GM19372 (cell line): ENCODE results near the gene SLCO4A1.

ENCODE experiments used
- ATAC-seq: cut with Tn5 transposase; IDR thresholded peaks from one replicate; pipeline ENCODE4 v1.9.1; 2021; ENCODE audit warnings: mild to moderate bottlenecking, low read depth, moderate library complexity; ENCODE audit not compliant: unreplicated experiment

Gene SLCO4A1

DNA sequence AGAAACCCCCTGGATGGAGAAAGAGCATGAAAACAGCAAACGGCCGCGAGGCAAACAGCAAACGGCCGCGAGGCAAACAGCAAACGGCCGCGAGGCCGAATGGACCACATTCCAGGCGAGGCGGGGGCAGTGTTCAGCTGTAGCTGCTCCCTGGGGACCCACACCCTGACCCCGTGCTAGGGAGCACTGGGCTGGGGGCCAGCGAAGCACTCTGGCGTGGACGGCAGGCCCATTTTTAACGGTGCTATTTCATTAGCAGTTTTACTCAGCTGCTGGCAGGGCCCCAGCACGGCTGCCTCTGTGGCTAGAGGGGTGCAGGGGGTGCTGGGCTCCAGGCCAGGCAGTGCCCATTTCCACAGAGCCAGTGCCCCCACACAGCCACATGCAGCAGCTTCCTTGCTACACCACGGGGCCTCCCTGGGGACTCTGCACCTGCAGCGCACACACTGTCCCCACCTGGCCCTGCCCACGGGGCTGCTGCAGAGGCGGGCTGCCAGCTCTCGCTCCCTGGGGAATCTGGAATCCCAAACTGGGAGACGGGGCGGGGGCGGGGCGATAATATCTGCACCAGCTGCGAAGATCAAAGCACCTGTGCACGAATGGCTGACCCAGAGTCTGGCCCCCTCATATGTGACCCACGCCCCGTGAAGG, 35.6 kb upstream of the SLCO4A1 start:
- no peak for ATAC-seq

- no peak for ATAC-seq
Measured at GRCh38 chr20:62607366-62608217, 34.7 kb upstream of the SLCO4A1 start.

DNA sequence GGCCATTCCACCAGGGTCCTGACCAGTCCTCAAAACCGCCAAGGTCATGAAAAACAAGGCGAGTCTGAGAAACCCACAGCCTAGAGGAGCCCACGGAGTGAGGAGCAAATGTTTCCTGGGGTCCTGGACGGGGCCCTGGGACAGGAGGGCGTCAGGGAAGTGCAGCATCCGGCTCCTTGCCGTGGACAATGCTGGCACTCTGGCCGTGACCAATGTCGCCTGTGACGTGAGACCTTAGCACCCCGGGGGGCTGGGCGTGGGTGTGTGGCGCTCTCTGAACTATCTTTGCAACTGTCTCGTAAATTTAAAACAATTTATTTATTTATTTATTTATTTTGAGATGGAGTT, 34.1 kb upstream of the SLCO4A1 start:
- no peak for ATAC-seq

- ATAC-seq: no peak
Measured at GRCh38 chr20:62609279-62609720, 33.0 kb upstream of the SLCO4A1 start.

- ATAC-seq: no peak
Measured at GRCh38 chr20:62609811-62610757, 32.2 kb upstream of the SLCO4A1 start.

DNA sequence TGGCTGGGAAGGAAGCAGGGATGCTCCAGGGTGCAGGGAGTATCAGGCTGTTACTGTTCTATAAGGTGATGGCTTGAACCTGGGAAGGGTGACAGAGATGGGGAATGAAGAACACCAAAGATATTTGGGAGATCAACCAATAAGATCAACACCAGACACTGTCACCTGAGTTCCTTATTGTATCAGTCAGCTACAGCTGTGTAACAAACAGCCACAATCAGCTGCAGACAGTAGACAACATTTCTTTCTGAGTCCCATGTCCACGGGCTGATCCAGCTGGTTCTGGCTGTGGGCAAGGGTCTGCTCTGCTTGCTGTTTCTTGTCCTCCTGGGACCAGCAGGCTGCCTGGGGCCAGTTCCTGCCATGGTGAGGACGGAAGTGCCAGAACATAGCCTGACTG, 31.3 kb upstream of the SLCO4A1 start:
- ATAC-seq: no peak

DNA sequence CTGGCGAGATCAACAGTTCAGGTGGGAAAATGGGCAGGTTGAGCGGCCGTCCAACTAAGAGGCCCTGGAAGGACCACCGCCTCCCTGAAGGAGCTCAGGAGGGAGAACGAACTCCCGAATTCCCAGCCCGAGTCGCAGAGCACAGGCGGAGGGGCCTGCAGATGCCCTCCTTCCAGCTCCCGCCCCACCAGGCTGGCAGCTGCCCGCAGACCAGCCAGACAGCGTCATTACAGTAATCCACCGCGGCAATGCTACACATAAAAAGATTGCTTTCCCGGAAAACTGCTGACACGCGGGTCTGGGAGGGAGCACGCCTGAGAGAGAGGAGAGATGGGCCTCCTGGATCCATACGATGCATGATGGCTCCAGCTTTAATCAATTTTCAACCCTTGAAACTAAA, 30.5 kb upstream of the SLCO4A1 start:
- no peak for ATAC-seq

GRCh38 chr20:62614085-62614960, 28.0 kb upstream of the SLCO4A1 start:
- ATAC-seq: no peak

GRCh38 chr20:62614961-62615680, 27.2 kb upstream of the SLCO4A1 start:
- no peak for ATAC-seq

GRCh38 chr20:62615750-62616251, 26.5 kb upstream of the SLCO4A1 start:
- ATAC-seq: no peak

DNA sequence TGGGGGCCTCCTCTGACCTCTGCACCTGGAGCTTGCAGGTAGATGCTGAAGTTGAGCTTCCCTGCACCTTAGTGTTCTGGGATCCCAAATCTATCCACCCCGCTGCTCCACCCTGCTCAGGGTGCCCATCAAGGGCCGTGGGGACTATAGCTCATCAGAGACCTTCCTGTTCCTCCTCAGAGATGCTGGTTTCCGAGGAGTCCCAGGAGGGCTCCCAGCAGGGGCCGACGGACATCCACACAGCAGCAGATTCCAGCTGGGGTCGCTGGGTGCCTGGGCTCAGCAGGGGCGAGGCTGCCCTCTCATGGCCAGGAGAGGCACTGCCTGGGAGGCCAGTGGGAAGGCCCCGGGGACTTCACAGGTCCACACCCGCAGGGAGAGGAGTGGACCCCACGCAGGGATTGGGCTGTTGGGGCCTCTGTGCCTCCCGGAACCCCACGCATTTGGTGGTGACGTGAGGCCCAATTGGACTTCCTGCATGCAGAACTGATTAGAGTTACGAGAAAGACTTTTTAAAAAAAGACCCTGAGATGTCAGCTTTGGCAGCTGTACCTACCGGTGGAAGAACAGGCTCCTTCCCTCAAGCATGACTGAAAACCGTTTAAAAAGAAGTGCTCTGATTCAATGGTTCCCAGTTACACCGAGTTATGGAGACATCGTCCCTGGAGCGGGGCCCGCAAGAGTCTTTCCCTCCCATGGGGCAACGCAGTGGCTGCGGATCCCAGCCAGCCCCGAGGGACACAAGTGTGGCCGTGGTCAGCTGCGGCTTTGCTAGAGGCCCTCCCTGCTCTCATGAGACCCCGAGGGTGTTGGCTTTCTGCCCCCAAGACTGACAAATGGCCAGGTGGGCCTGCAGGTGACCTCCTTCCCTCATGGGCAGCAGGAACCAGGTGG, 25.3 kb upstream of the SLCO4A1 start:
- no peak for ATAC-seq

GRCh38 chr20:62617711-62618483, 24.4 kb upstream of the SLCO4A1 start:
- no peak for ATAC-seq

DNA sequence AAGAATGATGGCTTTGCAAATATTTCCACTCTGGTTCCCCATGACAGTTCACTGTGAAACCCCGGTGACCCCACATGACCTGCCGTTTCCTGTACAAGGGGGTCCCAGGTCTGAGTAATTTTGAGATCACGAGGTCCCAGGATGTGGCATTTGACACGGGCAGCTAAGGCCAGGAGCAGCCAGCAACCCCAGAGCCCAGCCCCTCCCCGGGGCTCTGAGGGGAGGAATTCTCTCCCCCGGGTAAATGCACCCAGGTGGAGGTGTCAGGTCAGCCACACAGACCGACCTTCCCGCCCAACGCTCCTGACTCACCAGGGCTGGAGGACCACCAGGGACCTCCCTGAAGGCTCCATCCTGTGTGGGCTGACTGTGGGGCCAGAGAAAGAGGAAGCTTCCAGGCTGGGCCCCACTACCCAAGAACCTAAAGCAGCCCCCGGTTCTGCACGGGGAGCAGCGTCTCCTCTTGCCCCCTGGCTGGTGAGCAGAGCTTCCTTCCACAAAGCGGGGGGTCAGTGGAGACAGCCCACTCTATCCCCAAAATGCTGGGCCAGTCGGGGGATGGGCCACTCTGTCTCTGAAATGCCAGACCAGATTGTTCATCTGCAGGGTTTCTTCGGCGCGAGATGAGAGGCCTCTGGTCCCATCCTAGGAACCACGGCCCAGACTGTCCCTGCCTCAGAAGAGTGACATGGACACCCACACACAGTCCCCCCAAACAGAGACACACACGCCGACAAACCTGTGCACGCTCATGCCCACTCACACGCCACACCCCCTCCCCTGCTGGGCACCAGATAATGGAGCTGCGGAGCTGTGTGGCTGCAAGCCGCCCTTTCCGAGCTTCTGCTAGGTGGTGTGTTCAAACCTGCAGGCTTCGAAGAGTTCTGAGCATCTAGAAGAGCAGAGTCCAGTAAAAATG, 23.4 kb upstream of the SLCO4A1 start:
- ATAC-seq: no peak

- ATAC-seq: no peak
Measured at GRCh38 chr20:62620625-62621024, 21.7 kb upstream of the SLCO4A1 start.

DNA sequence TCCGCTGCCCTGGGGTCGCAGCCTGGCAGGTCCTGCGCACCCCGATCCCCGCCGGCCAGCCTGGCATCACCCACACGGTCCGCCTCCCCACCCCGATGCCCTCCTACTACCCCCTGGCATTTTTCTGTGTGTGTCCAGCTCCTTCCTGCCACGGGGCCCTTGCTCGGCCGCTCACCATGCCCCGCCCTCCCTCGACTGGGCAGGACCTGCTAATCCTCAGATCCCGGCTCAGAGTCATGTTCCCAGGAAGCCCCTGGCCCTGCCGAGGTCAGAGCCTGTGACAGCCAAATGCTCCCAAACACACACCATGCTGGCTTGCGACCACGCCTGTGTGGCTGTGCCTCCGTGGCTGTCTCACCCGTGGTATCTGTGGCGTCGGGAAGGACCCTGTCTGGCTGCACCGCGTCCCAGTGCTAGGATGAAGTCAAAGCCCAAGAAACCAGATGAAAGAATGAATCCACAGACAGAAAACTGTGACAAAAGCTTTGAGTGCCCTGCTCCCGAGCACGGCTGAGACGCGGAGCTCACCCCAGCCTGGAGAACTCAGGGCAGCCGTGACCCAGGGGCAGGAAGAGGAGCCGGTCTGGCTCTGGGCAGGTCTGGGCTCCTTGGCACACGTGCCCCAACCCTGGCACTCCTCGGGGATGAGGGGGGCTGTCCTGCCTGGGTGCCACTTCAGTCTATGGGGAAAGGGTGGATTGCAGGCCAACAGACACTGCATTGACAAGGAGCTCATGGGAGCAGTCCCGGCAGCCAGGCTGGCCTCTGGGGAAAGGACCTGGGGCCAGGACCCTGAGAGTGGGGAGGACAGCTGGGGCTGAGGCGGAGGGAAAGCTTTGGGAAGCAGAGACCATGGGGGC, 20.8 kb upstream of the SLCO4A1 start:
- no peak for ATAC-seq
